Measurements from ENCODE around the gene SLC4A5.

Gene SLC4A5

GRCh38 chr2:74291886-74292621 is 51.2 kb downstream of the SLC4A5 start:
- Histone ChIP-seq H3F3A (ENCODE audit: control insufficient read depth, insufficient read depth) (no peaks in the 10 kb centered on the region), H3K4me3 (ENCODE audit: low read length) (no peak overlapping the region), H3K27me3 (ENCODE audit: control insufficient read depth, low read length) (no peaks in the 10 kb centered on the region), H3K4me2 (ENCODE audit: low read length) (no peak overlapping the region), H3K36me3 (ENCODE audit: control insufficient read depth, low read length) (no peaks in the 10 kb centered on the region), H3K27ac (ENCODE audit: low read depth, low read length) (no peak overlapping the region), H3K4me1 (ENCODE audit: control insufficient read depth, low read length) (peaks cover 19% of the 10 kb centered on the region), H4K20me1 (ENCODE audit: control insufficient read depth, insufficient read depth, low read depth, low read length) (no peaks in the 10 kb centered on the region), H3K9me2 (replicated peaks; ENCODE audit: control insufficient read depth, low read length) (no peaks in the 10 kb centered on the region), H3K9me3 (ENCODE audit: control insufficient read depth, insufficient read depth, low read length) (no peaks in the 10 kb centered on the region), H3K79me2 (ENCODE audit: control insufficient read depth, low read length) (no peaks in the 10 kb centered on the region)
- TF ChIP-seq EZH2phosphoT487 (IDR thresholded peaks at IDR 0.05; ENCODE audit: borderline replicate concordance, low read length) = no peak

GRCh38 chr2:74291218-74291544 is 52.0 kb downstream of the SLC4A5 start:
- Histone ChIP-seq H3K4me2 (ENCODE audit: low read length) (peak overlapping the region; percentile 56), H3K4me3 (ENCODE audit: low read length) (peak overlapping the region; percentile 27; the same call in 1 of the 2 replicates), H3K27ac (ENCODE audit: low read depth, low read length) (no peak overlapping the region), H4K20me1 (ENCODE audit: control insufficient read depth, insufficient read depth, low read depth, low read length) (no peaks in the 10 kb centered on the region), H3F3A (ENCODE audit: control insufficient read depth, insufficient read depth) (no peaks in the 10 kb centered on the region), H3K9me3 (ENCODE audit: control insufficient read depth, insufficient read depth, low read length) (no peaks in the 10 kb centered on the region), H3K27me3 (ENCODE audit: control insufficient read depth, low read length) (no peaks in the 10 kb centered on the region), H3K9me2 (replicated peaks; ENCODE audit: control insufficient read depth, low read length) (no peaks in the 10 kb centered on the region), H3K4me1 (ENCODE audit: control insufficient read depth, low read length) (peaks cover 16% of the 10 kb centered on the region), H3K36me3 (ENCODE audit: control insufficient read depth, low read length) (no peaks in the 10 kb centered on the region), H3K79me2 (ENCODE audit: control insufficient read depth, low read length) (no peaks in the 10 kb centered on the region)
- no peak for TF ChIP-seq EZH2phosphoT487 (IDR thresholded peaks at IDR 0.05; ENCODE audit: borderline replicate concordance, low read length)
- TF ChIP-seq, protein P1, sequence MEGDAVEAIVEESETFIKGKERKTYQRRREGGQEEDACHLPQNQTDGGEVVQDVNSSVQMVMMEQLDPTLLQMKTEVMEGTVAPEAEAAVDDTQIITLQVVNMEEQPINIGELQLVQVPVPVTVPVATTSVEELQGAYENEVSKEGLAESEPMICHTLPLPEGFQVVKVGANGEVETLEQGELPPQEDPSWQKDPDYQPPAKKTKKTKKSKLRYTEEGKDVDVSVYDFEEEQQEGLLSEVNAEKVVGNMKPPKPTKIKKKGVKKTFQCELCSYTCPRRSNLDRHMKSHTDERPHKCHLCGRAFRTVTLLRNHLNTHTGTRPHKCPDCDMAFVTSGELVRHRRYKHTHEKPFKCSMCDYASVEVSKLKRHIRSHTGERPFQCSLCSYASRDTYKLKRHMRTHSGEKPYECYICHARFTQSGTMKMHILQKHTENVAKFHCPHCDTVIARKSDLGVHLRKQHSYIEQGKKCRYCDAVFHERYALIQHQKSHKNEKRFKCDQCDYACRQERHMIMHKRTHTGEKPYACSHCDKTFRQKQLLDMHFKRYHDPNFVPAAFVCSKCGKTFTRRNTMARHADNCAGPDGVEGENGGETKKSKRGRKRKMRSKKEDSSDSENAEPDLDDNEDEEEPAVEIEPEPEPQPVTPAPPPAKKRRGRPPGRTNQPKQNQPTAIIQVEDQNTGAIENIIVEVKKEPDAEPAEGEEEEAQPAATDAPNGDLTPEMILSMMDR (IDR thresholded peaks at IDR 0.05; ENCODE audit: low read depth, low read length, poor library complexity, severe bottlenecking) = no peak

GRCh38 chr2:74290466-74291217 is 52.6 kb downstream of the SLC4A5 start:
- no peaks in the 10 kb centered on the region for H3K79me2 ChIP-seq (ENCODE audit: control insufficient read depth, low read length)
- peak overlapping the region; percentile 56 for H3K4me2 ChIP-seq (ENCODE audit: low read length)
- H4K20me1 ChIP-seq (ENCODE audit: control insufficient read depth, insufficient read depth, low read depth, low read length) = no peaks in the 10 kb centered on the region
- no peaks in the 10 kb centered on the region for H3K36me3 ChIP-seq (ENCODE audit: control insufficient read depth, low read length)
- H3K27me3 ChIP-seq (ENCODE audit: control insufficient read depth, low read length) = no peaks in the 10 kb centered on the region
- TF ChIP-seq, protein P1 (IDR thresholded peaks at IDR 0.05; ENCODE audit: low read depth, low read length, poor library complexity, severe bottlenecking) = no peak
- no peak for TF ChIP-seq EZH2phosphoT487 (IDR thresholded peaks at IDR 0.05; ENCODE audit: borderline replicate concordance, low read length)
- H3K4me1 ChIP-seq (ENCODE audit: control insufficient read depth, low read length) = peaks cover 16% of the 10 kb centered on the region
- 0 out of 2 replicates have a peak overlapping the region, but pooled peaks have one; percentile 6 for H3K27ac ChIP-seq (ENCODE audit: low read depth, low read length)
- no peaks in the 10 kb centered on the region for H3K9me2 ChIP-seq (replicated peaks; ENCODE audit: control insufficient read depth, low read length)
- no peaks in the 10 kb centered on the region for H3F3A ChIP-seq (ENCODE audit: control insufficient read depth, insufficient read depth)
- peak overlapping the region; percentile 27 for H3K4me3 ChIP-seq (ENCODE audit: low read length)
- no peaks in the 10 kb centered on the region for H3K9me3 ChIP-seq (ENCODE audit: control insufficient read depth, insufficient read depth, low read length)

GRCh38 chr2:74290066-74290465 is 53.1 kb downstream of the SLC4A5 start:
- Histone ChIP-seq H3K9me3 (ENCODE audit: control insufficient read depth, insufficient read depth, low read length) (no peaks in the 10 kb centered on the region), H3K27me3 (ENCODE audit: control insufficient read depth, low read length) (no peaks in the 10 kb centered on the region), H3F3A (ENCODE audit: control insufficient read depth, insufficient read depth) (no peaks in the 10 kb centered on the region), H3K27ac (ENCODE audit: low read depth, low read length) (no peak overlapping the region), H4K20me1 (ENCODE audit: control insufficient read depth, insufficient read depth, low read depth, low read length) (no peaks in the 10 kb centered on the region), H3K9me2 (replicated peaks; ENCODE audit: control insufficient read depth, low read length) (no peaks in the 10 kb centered on the region), H3K4me3 (ENCODE audit: low read length) (peak overlapping the region; percentile 27), H3K36me3 (ENCODE audit: control insufficient read depth, low read length) (no peaks in the 10 kb centered on the region), H3K4me2 (ENCODE audit: low read length) (peak overlapping the region; percentile 56), H3K4me1 (ENCODE audit: control insufficient read depth, low read length) (peaks cover 16% of the 10 kb centered on the region), H3K79me2 (ENCODE audit: control insufficient read depth, low read length) (no peaks in the 10 kb centered on the region)
- TF ChIP-seq, protein P1 (IDR thresholded peaks at IDR 0.05; ENCODE audit: low read depth, low read length, poor library complexity, severe bottlenecking) = no peak
- no peak for TF ChIP-seq EZH2phosphoT487 (IDR thresholded peaks at IDR 0.05; ENCODE audit: borderline replicate concordance, low read length)

Data from DOHH2 (cell line).